GDM1 (cell line): ENCODE measurements around the gene IRX3.
"Not testable (repeated sequence)": the region's sequence is repeated elsewhere in the genome, so short reads cannot be mapped to it uniquely, and the experiment has no call there.

ENCODE experiments used
- DNase-seq: peaks from one replicate; lab custom pipeline; 2025; lab: John Stamatoyannopoulos, UW

Gene IRX3

DNA sequence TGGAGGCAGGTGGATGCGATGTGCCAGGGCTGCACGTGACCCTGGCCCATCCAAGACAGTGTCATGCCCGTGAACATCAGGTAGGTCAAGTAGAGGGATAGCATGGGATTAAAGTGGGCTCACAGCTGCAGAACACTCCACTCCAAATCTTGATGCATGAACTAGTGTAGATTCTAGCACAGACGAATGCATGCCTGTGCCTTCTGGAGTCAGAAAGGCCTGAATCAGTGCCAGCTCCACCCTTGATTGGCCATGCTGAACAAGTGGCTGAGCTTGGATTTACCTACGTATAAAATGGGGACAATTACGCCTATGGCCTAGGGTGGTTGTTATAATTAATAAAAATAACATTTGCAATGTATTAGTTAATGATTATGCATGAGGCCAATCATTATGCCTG is 10.6 kb downstream of the IRX3 start:
- no peak for DNase-seq

DNA sequence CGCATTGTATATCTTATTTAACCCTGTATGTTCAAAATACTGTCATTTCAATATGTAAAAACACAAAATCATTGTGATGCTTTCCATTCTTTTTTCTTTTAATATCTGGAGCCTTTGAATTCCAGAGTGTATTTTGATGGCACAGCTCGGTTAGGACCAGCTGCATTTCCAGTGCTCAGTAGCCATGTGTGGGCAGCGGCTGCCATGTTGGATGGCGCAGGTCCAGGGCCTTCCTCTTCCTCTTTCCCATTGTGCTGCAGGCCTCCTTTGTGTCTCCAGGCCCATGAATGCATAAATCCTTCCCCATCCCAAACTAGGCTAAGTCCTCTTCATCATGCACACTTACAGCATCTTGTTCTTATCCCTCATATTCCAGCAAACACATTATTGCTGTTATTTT is 13.0 kb downstream of the IRX3 start:
- DNase-seq, result no peak

DNA sequence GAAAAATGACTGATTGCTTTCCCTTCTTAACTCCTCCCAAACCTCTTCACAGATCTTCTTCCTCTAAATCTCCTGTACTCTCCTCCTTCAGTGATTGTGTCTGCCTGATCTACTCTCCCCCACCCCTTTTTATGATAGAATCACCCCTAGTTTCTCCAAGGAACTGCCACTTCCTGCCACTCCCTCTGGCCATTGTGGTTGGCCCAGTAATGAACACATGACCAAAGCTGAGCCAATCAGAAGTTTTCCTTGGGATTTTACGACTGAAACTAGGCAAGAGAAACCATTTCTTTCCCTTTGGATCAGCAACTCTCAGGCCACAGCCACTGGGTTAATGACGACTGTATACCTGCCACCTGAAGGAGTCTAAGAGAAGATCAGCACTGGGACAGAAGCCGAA is 15.9 kb downstream of the IRX3 start:
- no peak for DNase-seq

- no peak for DNase-seq
These were observed 17.1 kb downstream of the IRX3 start for GRCh38 chr16:54269461-54269860.

- DNase-seq, result no peak
These were observed 17.8 kb downstream of the IRX3 start for GRCh38 chr16:54268766-54269165.

- DNase-seq, result no peak
These were observed 18.2 kb downstream of the IRX3 start for GRCh38 chr16:54268340-54268739.

GRCh38 chr16:54266363-54266955 is 20.1 kb downstream of the IRX3 start:
- no peak for DNase-seq

- DNase-seq, result no peak
These were observed 20.9 kb downstream of the IRX3 start for GRCh38 chr16:54265575-54266107.

- no peak for DNase-seq
These were observed 33.5 kb downstream of the IRX3 start for GRCh38 chr16:54253118-54253517.

DNA sequence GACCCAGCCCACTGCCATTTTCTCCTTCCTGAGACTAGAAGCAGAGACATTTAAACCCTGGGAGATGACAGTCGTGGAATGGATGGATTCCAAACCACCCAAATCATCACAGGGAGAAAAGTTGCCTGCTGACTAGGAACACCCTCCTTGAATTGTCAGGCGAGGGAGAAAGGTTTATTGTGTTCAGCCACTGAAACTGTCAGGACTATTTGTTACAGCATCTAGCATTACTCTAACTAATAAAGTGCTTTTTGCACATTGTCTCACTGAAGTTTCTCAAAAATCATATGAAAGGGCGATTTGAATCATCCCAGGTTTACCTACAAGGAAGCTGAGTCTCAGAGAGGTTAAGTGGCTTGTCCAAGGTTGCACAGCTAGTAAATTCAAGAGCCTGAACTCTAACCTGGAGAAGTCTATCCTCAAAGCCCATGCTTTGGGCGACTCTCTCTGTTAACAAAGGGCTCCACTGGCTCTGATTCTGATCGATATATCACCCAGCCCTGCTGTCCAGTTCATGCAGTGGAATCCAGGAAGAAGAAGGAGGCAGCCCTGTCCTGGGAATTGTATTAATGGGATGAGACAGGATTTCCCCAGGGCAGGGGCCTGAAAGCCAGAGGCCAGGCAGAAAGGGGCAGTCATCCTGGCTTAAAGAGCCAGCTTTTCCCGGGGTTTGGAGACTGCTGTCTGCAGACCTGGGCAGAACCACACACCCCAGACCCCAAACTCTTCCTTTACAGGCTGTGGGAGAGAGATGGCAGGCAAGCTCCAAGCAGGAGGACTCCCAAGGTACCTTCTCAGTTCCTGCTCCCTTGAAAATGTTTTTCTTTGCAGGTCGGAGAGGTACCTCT is 37.5 kb downstream of the IRX3 start:
- DNase-seq, result no peak

GRCh38 chr16:54247705-54248104 is 38.9 kb downstream of the IRX3 start:
- not testable (repeated sequence) for DNase-seq

DNA sequence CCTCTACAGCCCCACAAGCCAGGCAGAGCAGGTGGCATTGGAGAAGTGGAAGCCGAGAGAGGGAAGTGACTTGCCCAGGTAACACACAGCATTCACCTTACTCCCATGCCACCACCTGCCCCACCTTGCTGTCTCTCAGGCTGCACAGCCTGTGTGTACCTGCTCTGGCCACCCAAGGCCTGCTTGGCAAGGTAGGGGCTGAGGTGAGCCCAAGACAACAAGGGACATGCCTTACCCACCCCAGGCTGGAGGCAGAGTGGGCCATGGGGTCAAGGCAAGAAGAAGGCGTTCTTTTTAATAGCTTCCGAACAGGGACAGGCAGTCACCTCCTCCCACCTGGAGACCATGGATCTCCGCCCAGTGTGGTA is 40.1 kb downstream of the IRX3 start:
- DNase-seq, result no peak

- DNase-seq, result no peak
These were observed 40.7 kb downstream of the IRX3 start for GRCh38 chr16:54245788-54246453.

GRCh38 chr16:54244061-54244886 is 42.3 kb downstream of the IRX3 start:
- DNase-seq, result no peak

- no peak for DNase-seq
These were observed 43.4 kb downstream of the IRX3 start for GRCh38 chr16:54243202-54243601.

- DNase-seq, result no peak
These were observed 44.4 kb downstream of the IRX3 start for GRCh38 chr16:54242199-54242598.

DNA sequence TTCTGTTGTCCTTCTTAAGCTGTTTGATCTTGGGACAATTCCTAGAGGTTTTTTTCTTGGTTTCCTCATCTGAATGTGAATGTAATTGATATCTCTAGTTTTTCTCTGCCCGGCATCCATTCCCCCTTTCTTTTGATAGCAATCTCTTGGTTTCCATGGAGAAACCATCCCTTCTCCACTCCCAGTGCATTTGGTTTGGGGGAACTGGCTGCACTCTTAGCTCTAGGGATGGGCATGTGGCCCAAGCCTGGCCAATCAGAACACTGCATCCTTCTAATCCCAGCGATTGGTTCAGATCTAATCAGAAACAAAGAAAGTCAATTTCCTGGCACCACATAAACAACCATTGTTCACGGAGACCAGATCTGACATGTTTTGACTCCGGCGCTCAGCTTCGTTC is 45.1 kb downstream of the IRX3 start:
- no peak for DNase-seq

GRCh38 chr16:54240271-54241129 is 46.1 kb downstream of the IRX3 start:
- DNase-seq, result no peak

DNA sequence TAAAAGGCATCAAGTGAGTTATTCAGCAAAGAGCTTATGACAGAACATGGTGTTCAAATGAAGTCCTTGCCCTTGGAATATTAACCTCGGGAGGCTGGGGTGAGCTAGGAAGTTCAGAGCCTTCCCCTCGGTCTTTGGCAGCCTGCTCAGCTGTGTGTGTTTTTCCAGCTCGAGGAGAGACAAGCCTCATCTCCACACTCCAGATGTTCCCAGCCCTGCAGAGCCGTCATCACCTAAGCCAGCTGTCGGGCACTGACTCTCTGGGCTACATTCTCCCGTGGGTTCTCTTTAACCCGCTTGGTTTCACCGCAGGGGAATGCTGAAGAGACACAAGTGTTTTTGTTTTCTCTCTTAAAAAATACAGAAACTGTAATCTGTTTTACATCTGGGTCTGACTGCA is 47.1 kb downstream of the IRX3 start:
- no peak for DNase-seq

DNA sequence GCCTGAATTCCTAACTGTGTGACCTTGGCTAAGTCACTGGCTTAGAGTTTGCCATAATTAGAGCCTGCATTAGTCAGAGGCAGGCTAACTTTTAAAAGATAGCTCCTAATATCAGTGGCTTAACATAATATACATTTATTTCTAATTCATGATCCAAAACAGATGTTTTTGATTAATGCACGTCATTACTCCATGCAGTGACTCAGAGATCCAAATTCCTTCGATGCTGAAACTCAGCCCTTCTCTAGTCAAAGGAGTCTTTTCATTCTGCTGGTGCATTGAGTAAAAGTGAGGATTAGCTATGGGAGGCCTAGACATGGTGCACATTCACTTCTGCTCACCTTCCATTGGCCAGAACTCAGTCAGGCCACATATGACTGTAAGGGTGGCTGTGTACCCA is 49.8 kb downstream of the IRX3 start:
- no peak for DNase-seq

GRCh38 chr16:54233615-54234014 is 53.0 kb downstream of the IRX3 start:
- DNase-seq, result no peak
